Measurements from ENCODE around the gene UBE2E2. TPM values are rescaled to one million over a fixed set of nuclear protein-coding genes. Genes with fewer than 3 reads are reported as not detected.

Gene UBE2E2
- total RNA-seq, result 115 TPM

GRCh38 chr3:23202921-23203707 is at the start of gene UBE2E2:
UBE2E2 (plus strand) TSS chr3:23203327.
- Histone ChIP-seq H3K36me3 (ENCODE audit: control insufficient read depth in 3 of 3, insufficient read depth in 3 of 3, low read length in 3 of 3) (no peaks in the 10 kb centered on the region), H3K4me3 (ENCODE audit: low read length in 3 of 3) (peak within 1 kb of the TSS; percentile 82 to 85 (median 85)), H3K9ac (ENCODE audit: low read depth in 1 of 3, low read length in 3 of 3) (peak within 1 kb of the TSS; percentile 85 to 92 (median 86))

GRCh38 chr3:23153436-23153835 is 49.7 kb upstream of the UBE2E2 start:
- Histone ChIP-seq H3K36me3 (ENCODE audit: control insufficient read depth in 3 of 3, insufficient read depth in 3 of 3, low read length in 3 of 3) (no peaks in the 10 kb centered on the region), H3K9ac (ENCODE audit: low read depth in 1 of 3, low read length in 3 of 3) (no peak overlapping the region), H3K4me1 (ENCODE audit: control insufficient read depth in 3 of 3, insufficient read depth in 3 of 3, low read length in 3 of 3) (no peaks in the 10 kb centered on the region), H3K4me3 (ENCODE audit: low read length in 3 of 3) (no peak overlapping the region), H3K27me3 (ENCODE audit: control insufficient read depth in 3 of 3, insufficient read depth in 3 of 3, low read length in 3 of 3) (no peaks in the 10 kb centered on the region), H3K9me3 (ENCODE audit: control insufficient read depth in 3 of 3, low read length in 3 of 3) (no peaks in the 10 kb centered on the region), H3K27ac (ENCODE audit: low read depth, low read length) (no peak overlapping the region)

More at GRCh38 chr3:23202921-23203707, at the start of gene UBE2E2:
- H3K4me1 ChIP-seq (ENCODE audit: control insufficient read depth in 3 of 3, insufficient read depth in 3 of 3, low read length in 3 of 3), result peaks cover 9 to 25% (median 11%) of the 10 kb centered on the region in 3 donors
- H3K27me3 ChIP-seq (ENCODE audit: control insufficient read depth in 3 of 3, insufficient read depth in 3 of 3, low read length in 3 of 3), result no peaks in the 10 kb centered on the region
- peak within 1 kb of the TSS; percentile 90 for H3K27ac ChIP-seq (ENCODE audit: low read depth, low read length)
- H3K9me3 ChIP-seq (ENCODE audit: control insufficient read depth in 3 of 3, low read length in 3 of 3), result no peaks in the 10 kb centered on the region

GRCh38 chr3:23157331-23157730 is 45.8 kb upstream of the UBE2E2 start:
- Histone ChIP-seq H3K27me3 (ENCODE audit: control insufficient read depth in 3 of 3, insufficient read depth in 3 of 3, low read length in 3 of 3) (no peaks in the 10 kb centered on the region), H3K9ac (ENCODE audit: low read depth in 1 of 3, low read length in 3 of 3) (no peak overlapping the region), H3K4me1 (ENCODE audit: control insufficient read depth in 3 of 3, insufficient read depth in 3 of 3, low read length in 3 of 3) (no peaks in the 10 kb centered on the region), H3K4me3 (ENCODE audit: low read length in 3 of 3) (no peak overlapping the region), H3K27ac (ENCODE audit: low read depth, low read length) (no peak overlapping the region), H3K36me3 (ENCODE audit: control insufficient read depth in 3 of 3, insufficient read depth in 3 of 3, low read length in 3 of 3) (no peaks in the 10 kb centered on the region), H3K9me3 (ENCODE audit: control insufficient read depth in 3 of 3, low read length in 3 of 3) (no peaks in the 10 kb centered on the region)

- Histone ChIP-seq H3K4me3 (ENCODE audit: low read length in 3 of 3) (no peak overlapping the region), H3K9me3 (ENCODE audit: control insufficient read depth in 3 of 3, low read length in 3 of 3) (no peaks in the 10 kb centered on the region), H3K27ac (ENCODE audit: low read depth, low read length) (no peak overlapping the region), H3K9ac (ENCODE audit: low read depth in 1 of 3, low read length in 3 of 3) (no peak overlapping the region), H3K27me3 (ENCODE audit: control insufficient read depth in 3 of 3, insufficient read depth in 3 of 3, low read length in 3 of 3) (no peaks in the 10 kb centered on the region), H3K36me3 (ENCODE audit: control insufficient read depth in 3 of 3, insufficient read depth in 3 of 3, low read length in 3 of 3) (no peaks in the 10 kb centered on the region), H3K4me1 (ENCODE audit: control insufficient read depth in 3 of 3, insufficient read depth in 3 of 3, low read length in 3 of 3) (no peaks in the 10 kb centered on the region)
Observed at GRCh38 chr3:23159929-23160328, 43.2 kb upstream of the UBE2E2 start.

GRCh38 chr3:23161308-23161707 is 41.8 kb upstream of the UBE2E2 start:
- peaks cover 0 to 7% (median 1%) of the 10 kb centered on the region in 3 donors for H3K4me1 ChIP-seq (ENCODE audit: control insufficient read depth in 3 of 3, insufficient read depth in 3 of 3, low read length in 3 of 3)

GRCh38 chr3:23161896-23162570 is 41.1 kb upstream of the UBE2E2 start:
- Histone ChIP-seq H3K27ac (ENCODE audit: low read depth, low read length) (no peak overlapping the region), H3K27me3 (ENCODE audit: control insufficient read depth in 3 of 3, insufficient read depth in 3 of 3, low read length in 3 of 3) (no peaks in the 10 kb centered on the region), H3K4me3 (ENCODE audit: low read length in 3 of 3) (no peak overlapping the region), H3K4me1 (ENCODE audit: control insufficient read depth in 3 of 3, insufficient read depth in 3 of 3, low read length in 3 of 3) (peaks cover 2 to 7% (median 3%) of the 10 kb centered on the region in 3 donors), H3K9ac (ENCODE audit: low read depth in 1 of 3, low read length in 3 of 3) (no peak overlapping the region), H3K36me3 (ENCODE audit: control insufficient read depth in 3 of 3, insufficient read depth in 3 of 3, low read length in 3 of 3) (no peaks in the 10 kb centered on the region), H3K9me3 (ENCODE audit: control insufficient read depth in 3 of 3, low read length in 3 of 3) (no peaks in the 10 kb centered on the region)

More at GRCh38 chr3:23161308-23161707, 41.8 kb upstream of the UBE2E2 start:
- no peaks in the 10 kb centered on the region for H3K27me3 ChIP-seq (ENCODE audit: control insufficient read depth in 3 of 3, insufficient read depth in 3 of 3, low read length in 3 of 3)
- no peak overlapping the region for H3K4me3 ChIP-seq (ENCODE audit: low read length in 3 of 3)
- H3K9me3 ChIP-seq (ENCODE audit: control insufficient read depth in 3 of 3, low read length in 3 of 3), result no peaks in the 10 kb centered on the region
- no peaks in the 10 kb centered on the region for H3K36me3 ChIP-seq (ENCODE audit: control insufficient read depth in 3 of 3, insufficient read depth in 3 of 3, low read length in 3 of 3)
- H3K9ac ChIP-seq (ENCODE audit: low read depth in 1 of 3, low read length in 3 of 3), result no peak overlapping the region
- H3K27ac ChIP-seq (ENCODE audit: low read depth, low read length), result no peak overlapping the region

- H3K27me3 ChIP-seq (ENCODE audit: control insufficient read depth in 3 of 3, insufficient read depth in 3 of 3, low read length in 3 of 3), result no peaks in the 10 kb centered on the region
- H3K9me3 ChIP-seq (ENCODE audit: control insufficient read depth in 3 of 3, low read length in 3 of 3), result no peaks in the 10 kb centered on the region
- peaks cover 2 to 7% (median 3%) of the 10 kb centered on the region in 3 donors for H3K4me1 ChIP-seq (ENCODE audit: control insufficient read depth in 3 of 3, insufficient read depth in 3 of 3, low read length in 3 of 3)
- no peak overlapping the region for H3K9ac ChIP-seq (ENCODE audit: low read depth in 1 of 3, low read length in 3 of 3)
- no peak overlapping the region for H3K27ac ChIP-seq (ENCODE audit: low read depth, low read length)
- H3K36me3 ChIP-seq (ENCODE audit: control insufficient read depth in 3 of 3, insufficient read depth in 3 of 3, low read length in 3 of 3), result no peaks in the 10 kb centered on the region
- H3K4me3 ChIP-seq (ENCODE audit: low read length in 3 of 3), result no peak overlapping the region
Observed at GRCh38 chr3:23162934-23163333, 40.2 kb upstream of the UBE2E2 start.

GRCh38 chr3:23164746-23165145 is 38.4 kb upstream of the UBE2E2 start:
- Histone ChIP-seq H3K4me3 (ENCODE audit: low read length in 3 of 3) (no peak overlapping the region), H3K9ac (ENCODE audit: low read depth in 1 of 3, low read length in 3 of 3) (no peak overlapping the region), H3K36me3 (ENCODE audit: control insufficient read depth in 3 of 3, insufficient read depth in 3 of 3, low read length in 3 of 3) (no peaks in the 10 kb centered on the region), H3K27me3 (ENCODE audit: control insufficient read depth in 3 of 3, insufficient read depth in 3 of 3, low read length in 3 of 3) (no peaks in the 10 kb centered on the region), H3K9me3 (ENCODE audit: control insufficient read depth in 3 of 3, low read length in 3 of 3) (no peaks in the 10 kb centered on the region), H3K27ac (ENCODE audit: low read depth, low read length) (no peak overlapping the region), H3K4me1 (ENCODE audit: control insufficient read depth in 3 of 3, insufficient read depth in 3 of 3, low read length in 3 of 3) (peaks cover 2 to 7% (median 3%) of the 10 kb centered on the region in 3 donors)

GRCh38 chr3:23165571-23165970 is 37.6 kb upstream of the UBE2E2 start:
- Histone ChIP-seq H3K36me3 (ENCODE audit: control insufficient read depth in 3 of 3, insufficient read depth in 3 of 3, low read length in 3 of 3) (no peaks in the 10 kb centered on the region), H3K9ac (ENCODE audit: low read depth in 1 of 3, low read length in 3 of 3) (no peak overlapping the region), H3K4me1 (ENCODE audit: control insufficient read depth in 3 of 3, insufficient read depth in 3 of 3, low read length in 3 of 3) (peaks cover 2 to 7% (median 3%) of the 10 kb centered on the region in 3 donors), H3K27ac (ENCODE audit: low read depth, low read length) (no peak overlapping the region), H3K27me3 (ENCODE audit: control insufficient read depth in 3 of 3, insufficient read depth in 3 of 3, low read length in 3 of 3) (no peaks in the 10 kb centered on the region), H3K9me3 (ENCODE audit: control insufficient read depth in 3 of 3, low read length in 3 of 3) (no peaks in the 10 kb centered on the region), H3K4me3 (ENCODE audit: low read length in 3 of 3) (no peak overlapping the region)

- no peaks in the 10 kb centered on the region for H3K9me3 ChIP-seq (ENCODE audit: control insufficient read depth in 3 of 3, low read length in 3 of 3)
- H3K27me3 ChIP-seq (ENCODE audit: control insufficient read depth in 3 of 3, insufficient read depth in 3 of 3, low read length in 3 of 3), result no peaks in the 10 kb centered on the region
- H3K27ac ChIP-seq (ENCODE audit: low read depth, low read length), result no peak overlapping the region
- H3K4me3 ChIP-seq (ENCODE audit: low read length in 3 of 3), result no peak overlapping the region
- no peaks in the 10 kb centered on the region for H3K36me3 ChIP-seq (ENCODE audit: control insufficient read depth in 3 of 3, insufficient read depth in 3 of 3, low read length in 3 of 3)
- no peak overlapping the region for H3K9ac ChIP-seq (ENCODE audit: low read depth in 1 of 3, low read length in 3 of 3)
- H3K4me1 ChIP-seq (ENCODE audit: control insufficient read depth in 3 of 3, insufficient read depth in 3 of 3, low read length in 3 of 3), result peaks cover 2 to 7% (median 3%) of the 10 kb centered on the region in 3 donors
Observed at GRCh38 chr3:23166276-23166675, 36.9 kb upstream of the UBE2E2 start.
